ENCODE data around the gene UGGT1.

Gene UGGT1

DNA sequence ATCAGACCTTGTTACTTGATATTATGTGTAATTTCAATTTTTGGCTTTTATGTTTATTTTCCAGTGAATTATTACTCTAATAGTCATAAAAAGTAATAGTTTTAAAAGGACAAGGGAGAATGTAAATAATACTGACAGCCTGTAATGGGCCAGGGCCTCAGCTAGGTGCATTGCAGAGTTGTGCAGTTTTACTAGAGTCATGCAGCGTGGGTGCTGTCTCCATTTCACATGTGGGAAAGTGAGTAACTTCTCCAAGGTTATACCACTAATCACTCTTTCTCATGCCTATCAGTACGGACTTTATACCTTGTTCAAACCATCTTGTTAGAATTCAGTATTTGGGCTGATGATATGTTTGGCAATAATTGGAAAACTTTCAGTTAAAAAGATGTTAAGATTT lies 73.3 kb downstream of the UGGT1 start:
- TF ChIP-seq, protein P1, sequence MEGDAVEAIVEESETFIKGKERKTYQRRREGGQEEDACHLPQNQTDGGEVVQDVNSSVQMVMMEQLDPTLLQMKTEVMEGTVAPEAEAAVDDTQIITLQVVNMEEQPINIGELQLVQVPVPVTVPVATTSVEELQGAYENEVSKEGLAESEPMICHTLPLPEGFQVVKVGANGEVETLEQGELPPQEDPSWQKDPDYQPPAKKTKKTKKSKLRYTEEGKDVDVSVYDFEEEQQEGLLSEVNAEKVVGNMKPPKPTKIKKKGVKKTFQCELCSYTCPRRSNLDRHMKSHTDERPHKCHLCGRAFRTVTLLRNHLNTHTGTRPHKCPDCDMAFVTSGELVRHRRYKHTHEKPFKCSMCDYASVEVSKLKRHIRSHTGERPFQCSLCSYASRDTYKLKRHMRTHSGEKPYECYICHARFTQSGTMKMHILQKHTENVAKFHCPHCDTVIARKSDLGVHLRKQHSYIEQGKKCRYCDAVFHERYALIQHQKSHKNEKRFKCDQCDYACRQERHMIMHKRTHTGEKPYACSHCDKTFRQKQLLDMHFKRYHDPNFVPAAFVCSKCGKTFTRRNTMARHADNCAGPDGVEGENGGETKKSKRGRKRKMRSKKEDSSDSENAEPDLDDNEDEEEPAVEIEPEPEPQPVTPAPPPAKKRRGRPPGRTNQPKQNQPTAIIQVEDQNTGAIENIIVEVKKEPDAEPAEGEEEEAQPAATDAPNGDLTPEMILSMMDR (IDR thresholded peaks at IDR 0.05), result no peak

DNA sequence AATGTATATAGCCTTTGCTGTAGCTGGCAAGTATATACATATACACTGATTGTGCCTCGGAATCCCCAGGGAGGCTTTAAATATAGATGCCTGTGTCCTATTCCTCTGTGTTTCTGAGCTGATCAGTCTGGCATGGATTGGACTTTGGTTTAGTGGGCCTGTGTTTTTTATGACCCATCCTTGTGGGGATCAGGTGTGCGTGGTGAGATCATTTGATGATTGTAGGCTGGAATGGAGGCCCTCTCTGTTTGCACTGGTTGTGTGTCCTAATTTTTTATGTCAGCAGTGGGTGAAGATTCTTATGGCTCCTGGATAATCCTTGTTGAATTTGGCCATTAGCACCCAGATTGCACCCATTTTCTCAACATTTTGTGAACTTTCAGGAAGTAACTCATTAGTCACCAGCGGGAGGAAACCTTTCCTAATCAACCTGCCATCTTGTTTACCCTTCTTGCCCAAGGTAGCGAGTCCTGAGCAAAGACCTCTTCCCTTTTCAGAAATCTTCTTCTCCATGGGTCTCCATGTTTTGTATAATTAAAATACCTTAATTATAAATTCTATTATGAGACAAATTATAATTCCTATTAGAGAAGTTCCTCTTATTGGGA lies 75.8 kb downstream of the UGGT1 start:
- TF ChIP-seq, protein P1 (IDR thresholded peaks at IDR 0.05), result no peak

DNA sequence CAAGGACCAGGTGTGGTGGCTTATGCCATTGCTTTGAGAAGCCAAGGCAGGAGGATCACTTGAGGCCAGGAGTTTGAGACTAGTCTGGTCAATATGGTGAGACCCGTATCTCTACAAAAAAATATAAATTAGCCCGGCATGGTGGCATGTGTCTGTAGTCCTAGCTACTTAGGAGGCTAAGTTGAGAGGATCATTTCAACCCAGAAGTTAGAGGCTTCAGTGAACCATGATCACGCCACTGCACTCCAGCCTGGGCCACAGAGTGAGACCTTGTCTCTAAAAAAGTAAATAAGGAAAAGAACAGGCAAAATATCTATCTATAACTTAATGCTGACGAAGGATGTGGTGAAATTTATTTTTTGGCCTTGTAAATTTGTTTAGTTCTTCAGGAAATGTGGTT lies 78.1 kb downstream of the UGGT1 start:
- TF ChIP-seq, protein P1 (IDR thresholded peaks at IDR 0.05), result no peak

DNA sequence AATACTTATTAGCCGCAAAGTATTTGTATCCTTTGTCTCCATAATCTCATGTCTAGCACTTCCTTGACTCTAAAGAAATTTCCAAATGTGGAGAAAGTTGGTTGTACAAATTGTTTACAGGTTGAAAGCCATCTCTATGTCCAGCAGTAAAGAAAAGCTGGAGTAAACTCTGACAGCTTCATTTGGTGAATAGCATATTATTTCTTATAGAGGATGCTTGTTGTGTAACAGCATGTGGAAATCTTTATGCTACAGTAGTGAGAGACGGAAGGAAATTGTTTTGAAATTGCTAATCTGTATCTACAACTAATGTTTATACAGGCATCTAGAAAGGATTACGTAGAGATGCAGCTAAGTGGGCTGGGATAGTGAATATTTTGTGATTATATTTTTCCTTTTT lies 78.5 kb downstream of the UGGT1 start:
- TF ChIP-seq, protein P1 (IDR thresholded peaks at IDR 0.05), result no peak

DNA sequence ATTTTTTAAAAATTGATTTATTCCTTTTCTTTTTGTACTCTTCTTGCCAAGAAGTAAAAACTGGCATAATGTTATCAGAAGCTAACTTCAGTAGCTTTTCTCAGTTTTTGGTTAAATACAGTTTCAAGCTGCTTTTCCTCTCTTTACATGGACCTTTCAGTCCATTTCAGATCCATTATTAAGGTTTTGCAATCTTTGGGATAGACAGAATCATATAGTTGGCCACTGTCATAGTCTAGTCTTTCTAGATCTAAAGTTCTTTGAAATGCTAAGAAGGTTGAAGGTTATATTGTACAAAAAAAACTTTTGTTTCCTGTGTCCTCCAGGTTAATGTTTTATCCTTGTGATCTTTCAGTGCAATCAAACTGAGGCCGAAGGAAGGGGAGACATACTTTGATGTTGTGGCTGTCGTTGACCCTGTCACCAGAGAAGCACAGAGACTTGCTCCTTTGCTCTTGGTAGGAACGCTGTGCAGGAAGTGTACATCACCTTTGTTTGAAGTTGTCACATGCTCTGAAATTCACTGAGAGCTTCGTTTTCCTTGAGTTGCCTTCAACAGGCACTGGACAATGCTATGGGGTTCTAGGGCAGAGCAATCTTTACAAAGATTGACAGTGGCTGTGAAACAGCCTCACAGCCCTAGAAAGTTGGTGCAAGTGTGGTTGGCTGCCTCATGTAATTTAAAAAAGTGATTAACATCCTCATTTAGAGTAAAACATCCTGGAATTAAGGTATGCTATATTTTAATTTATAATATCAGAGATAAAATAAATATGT lies 79.1 kb downstream of the UGGT1 start:
- TF ChIP-seq, protein P1 (IDR thresholded peaks at IDR 0.05), result no peak

DNA sequence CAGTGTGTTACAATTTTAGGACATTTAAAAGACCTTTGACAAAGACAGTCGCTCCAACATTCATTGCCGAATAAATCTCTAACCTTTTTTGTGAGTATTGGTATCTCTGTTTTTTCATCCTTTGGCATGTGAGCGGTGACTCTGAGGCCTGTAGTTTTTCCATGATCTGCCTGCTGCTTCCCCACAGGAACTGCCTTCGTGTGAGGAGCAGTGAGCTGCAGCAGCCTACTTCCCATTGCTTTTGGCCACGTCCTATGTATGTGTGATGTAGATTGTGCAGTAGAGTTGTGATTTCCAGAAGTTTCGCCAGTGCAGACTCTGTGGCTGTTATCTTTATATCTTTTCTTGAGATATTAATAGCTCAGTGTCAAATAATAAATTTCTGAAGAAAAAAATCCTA lies 79.8 kb downstream of the UGGT1 start:
- TF ChIP-seq, protein P1 (IDR thresholded peaks at IDR 0.05), result no peak

DNA sequence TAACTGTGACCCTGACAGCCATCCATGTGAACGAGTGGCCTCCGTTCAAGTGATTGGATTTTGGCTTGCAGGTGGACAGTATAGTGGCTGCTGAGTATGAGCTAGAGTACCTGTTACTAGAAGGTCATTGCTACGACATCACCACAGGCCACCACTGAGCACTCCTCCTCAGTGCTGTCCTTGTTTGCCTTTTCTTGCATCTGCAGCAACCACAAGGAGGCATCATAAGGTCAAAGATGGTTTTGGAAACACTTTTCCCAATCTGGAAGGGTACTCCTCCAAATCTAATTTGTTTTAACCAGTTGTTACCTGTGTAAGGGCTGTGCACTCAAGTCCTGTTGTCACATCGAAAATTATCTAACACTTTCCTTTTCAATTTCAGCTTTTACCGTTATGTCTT lies 81.2 kb downstream of the UGGT1 start:
- TF ChIP-seq, protein P1 (IDR thresholded peaks at IDR 0.05), result peak; percentile 34; the same call in 1 of the 2 replicates

Measured in LNCAP (cell line).